HEK293 (cell line): ENCODE data around the gene NPDC1.

Experiments
- FEZF1 ChIP-seq: fragments of 450-650 bp; formaldehyde crosslinking; IDR thresholded peaks from 2 replicates; pipeline ENCODE4 v1.5.1; 2016; ENCODE audit warnings: missing biosample characterization, missing genetic modification characterization
- HOXA7 ChIP-seq: sonication (generic); formaldehyde crosslinking; IDR thresholded peaks from 2 replicates; pipeline ENCODE4 v1.8.1; 2022; ENCODE audit warnings: missing genetic modification reagents, borderline replicate concordance
- PRDM1 ChIP-seq: fragments of 450-650 bp; formaldehyde crosslinking; IDR thresholded peaks from 2 replicates; pipeline ENCODE4; 2016; ENCODE audit warnings: missing biosample characterization, missing genetic modification characterization
- SCRT1 ChIP-seq: fragments of 450-650 bp; formaldehyde crosslinking; IDR thresholded peaks from 2 replicates; pipeline ENCODE4 v1.5.1; 2016; ENCODE audit warnings: missing biosample characterization, missing genetic modification characterization, borderline replicate concordance
- ZBTB20 ChIP-seq: fragments of 450-650 bp; formaldehyde crosslinking; IDR thresholded peaks from 2 replicates; pipeline ENCODE4 v1.5.1; 2016; ENCODE audit warnings: missing biosample characterization, missing genetic modification characterization
- ZFP3 ChIP-seq: fragments of 450-650 bp; formaldehyde crosslinking; IDR thresholded peaks from 2 replicates; pipeline ENCODE4 v1.5.1; 2016; ENCODE audit warnings: low read depth, missing biosample characterization, missing genetic modification characterization
- ZNF221 ChIP-seq: fragments of 450-650 bp; formaldehyde crosslinking; IDR thresholded peaks from 2 replicates; pipeline ENCODE4 v1.5.1; 2017; ENCODE audit warnings: missing biosample characterization, missing genetic modification characterization, borderline replicate concordance
- ZNF223 ChIP-seq: fragments of 450-650 bp; formaldehyde crosslinking; IDR thresholded peaks from 2 replicates; pipeline ENCODE4 v1.5.1; 2016; ENCODE audit warnings: missing biosample characterization, missing genetic modification characterization
- ZNF521 ChIP-seq: fragments of 450-650 bp; formaldehyde crosslinking; IDR thresholded peaks from 2 replicates; pipeline ENCODE4 v1.5.1; 2017; ENCODE audit warnings: missing biosample characterization, mild to moderate bottlenecking, missing genetic modification characterization
- ZNF585B ChIP-seq: fragments of 450-650 bp; formaldehyde crosslinking; IDR thresholded peaks from 2 replicates; pipeline ENCODE4 v1.5.1; 2016; ENCODE audit warnings: missing biosample characterization, missing genetic modification characterization
- ZNF596 ChIP-seq: fragments of 450-650 bp; IDR thresholded peaks from 2 replicates; pipeline ENCODE4 v1.5.0; 2018; ENCODE audit warnings: missing biosample characterization, mild to moderate bottlenecking, missing genetic modification characterization, moderate library complexity
- ZNF664 ChIP-seq: fragments of 450-650 bp; formaldehyde crosslinking; IDR thresholded peaks from 2 replicates; pipeline ENCODE4 v1.5.1; 2016; ENCODE audit warnings: missing biosample characterization, missing genetic modification characterization
- ZNF677 ChIP-seq: fragments of 450-650 bp; IDR thresholded peaks from 2 replicates; pipeline ENCODE4 v1.5.0; 2018; ENCODE audit warnings: missing biosample characterization, mild to moderate bottlenecking, missing genetic modification characterization, moderate library complexity
- ZNF830 ChIP-seq: fragments of 450-650 bp; IDR thresholded peaks from 2 replicates; pipeline ENCODE4 v1.5.0; 2018; ENCODE audit warnings: missing biosample characterization, missing genetic modification characterization, low read depth, mild to moderate bottlenecking, moderate library complexity
- ZSCAN30 ChIP-seq: fragments of 450-650 bp; IDR thresholded peaks from 2 replicates; pipeline ENCODE4 v1.5.1; 2018; ENCODE audit warnings: missing biosample characterization, mild to moderate bottlenecking, missing genetic modification characterization, moderate library complexity
- TF ChIP-seq, protein P1 (sequence below): fragments of 450-650 bp; formaldehyde crosslinking; IDR thresholded peaks from 2 replicates; pipeline ENCODE4 v1.5.1; 2016; ENCODE audit warnings: missing biosample characterization, missing genetic modification characterization
- TF ChIP-seq, protein P2 (sequence below): fragments of 450-650 bp; formaldehyde crosslinking; IDR thresholded peaks from 2 replicates; pipeline ENCODE4 v1.5.1; 2016; ENCODE audit warnings: missing biosample characterization, missing genetic modification characterization
- TF ChIP-seq, protein P3 (sequence below): fragments of 450-650 bp; formaldehyde crosslinking; IDR thresholded peaks from 2 replicates; pipeline ENCODE4 v1.5.1; 2016; ENCODE audit warnings: missing biosample characterization, missing genetic modification characterization
- TF ChIP-seq, protein P4 (sequence below): fragments of 450-650 bp; formaldehyde crosslinking; IDR thresholded peaks from 2 replicates; pipeline ENCODE4 v1.5.1; 2016; ENCODE audit warnings: missing biosample characterization, missing genetic modification characterization, low read depth
- TF ChIP-seq, protein P5 (sequence below): fragments of 450-650 bp; formaldehyde crosslinking; IDR thresholded peaks from 2 replicates; pipeline ENCODE4 v1.5.1; 2017; ENCODE audit warnings: missing biosample characterization, missing genetic modification characterization
- TF ChIP-seq, protein P6 (sequence below): fragments of 450-650 bp; formaldehyde crosslinking; IDR thresholded peaks from 2 replicates; pipeline ENCODE4 v1.5.1; 2017; ENCODE audit warnings: missing biosample characterization, mild to moderate bottlenecking, missing genetic modification characterization, moderate library complexity
- TF ChIP-seq, protein P7 (sequence below): fragments of 450-650 bp; formaldehyde crosslinking; conservative IDR thresholded peaks from 2 replicates; pipeline ENCODE4 v1.5.1; 2016; ENCODE audit warnings: low read depth, missing biosample characterization, missing genetic modification characterization

NPDC1 gene

DNA sequence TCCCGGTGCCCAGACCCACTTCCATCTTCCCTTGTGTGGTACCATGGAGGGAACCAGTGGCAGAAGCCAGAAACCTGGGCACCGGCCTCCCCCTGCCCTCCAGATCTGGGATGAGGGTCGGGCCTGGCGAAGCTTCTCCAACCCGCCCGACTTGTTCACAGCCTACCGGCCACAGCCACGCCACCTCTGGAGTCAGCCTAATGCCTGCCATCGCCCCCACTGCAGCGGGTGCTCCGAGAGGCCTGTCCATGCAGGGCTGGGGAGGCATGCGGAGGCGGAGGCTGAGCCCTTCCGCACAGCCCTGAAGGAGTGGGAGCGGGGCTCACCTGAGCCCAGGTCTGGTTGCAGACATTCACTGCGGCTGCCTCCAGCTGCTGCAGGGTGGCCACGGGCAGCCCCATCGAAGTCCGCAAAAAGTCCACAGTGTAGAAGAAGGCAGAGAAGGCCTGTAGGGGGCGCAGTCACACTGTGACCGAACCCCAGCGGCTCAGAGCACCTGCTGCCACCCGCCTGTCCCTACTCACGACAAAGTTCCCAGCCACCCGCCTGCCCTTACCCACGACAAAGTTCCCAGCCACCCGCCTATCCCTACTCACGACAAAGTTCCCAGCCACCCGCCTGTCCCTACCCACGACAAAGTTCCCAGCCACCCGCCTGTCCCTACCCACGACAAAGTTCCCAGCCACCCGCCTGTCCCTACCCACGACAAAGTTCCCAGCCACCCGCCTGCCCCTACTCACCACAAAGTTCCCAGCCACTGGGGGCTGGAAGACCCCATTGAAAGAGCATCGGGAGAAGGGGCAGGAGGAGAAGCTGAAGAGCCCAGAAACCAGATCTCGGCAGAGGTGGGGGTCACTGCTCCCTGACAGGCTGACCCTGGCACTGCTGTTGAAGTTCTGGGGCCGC is 3.8 kb upstream of the NPDC1 start (continued):
- TF ChIP-seq FEZF1 (tag by site-specific recombination) (no peak), HOXA7 (no peak), ZBTB20 (tag by site-specific recombination) (no peak), ZNF664 (tag by site-specific recombination) (no peak), ZSCAN30 (tag by site-specific recombination) (no peak), ZNF830 (tag by site-specific recombination) (no peak), ZNF223 (tag by site-specific recombination) (no peak), ZNF221 (tag by site-specific recombination) (no peak), SCRT1 (tag by site-specific recombination) (no peak), PRDM1 (tag by site-specific recombination) (no peak), ZFP3 (tag by site-specific recombination) (no peak), ZNF677 (tag by site-specific recombination) (no peak), ZNF585B (no peak), ZNF521 (tag by site-specific recombination) (no peak), ZNF596 (tag by site-specific recombination) (no peak)
- TF ChIP-seq, protein P1, sequence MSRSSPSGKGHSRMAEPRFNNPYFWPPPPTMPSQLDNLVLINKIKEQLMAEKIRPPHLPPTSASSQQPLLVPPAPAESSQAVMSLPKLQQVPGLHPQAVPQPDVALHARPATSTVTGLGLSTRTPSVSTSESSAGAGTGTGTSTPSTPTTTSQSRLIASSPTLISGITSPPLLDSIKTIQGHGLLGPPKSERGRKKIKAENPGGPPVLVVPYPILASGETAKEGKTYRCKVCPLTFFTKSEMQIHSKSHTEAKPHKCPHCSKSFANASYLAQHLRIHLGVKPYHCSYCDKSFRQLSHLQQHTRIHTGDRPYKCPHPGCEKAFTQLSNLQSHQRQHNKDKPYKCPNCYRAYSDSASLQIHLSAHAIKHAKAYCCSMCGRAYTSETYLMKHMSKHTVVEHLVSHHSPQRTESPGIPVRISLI (tag by site-specific recombination), result no peak
- TF ChIP-seq, protein P2, sequence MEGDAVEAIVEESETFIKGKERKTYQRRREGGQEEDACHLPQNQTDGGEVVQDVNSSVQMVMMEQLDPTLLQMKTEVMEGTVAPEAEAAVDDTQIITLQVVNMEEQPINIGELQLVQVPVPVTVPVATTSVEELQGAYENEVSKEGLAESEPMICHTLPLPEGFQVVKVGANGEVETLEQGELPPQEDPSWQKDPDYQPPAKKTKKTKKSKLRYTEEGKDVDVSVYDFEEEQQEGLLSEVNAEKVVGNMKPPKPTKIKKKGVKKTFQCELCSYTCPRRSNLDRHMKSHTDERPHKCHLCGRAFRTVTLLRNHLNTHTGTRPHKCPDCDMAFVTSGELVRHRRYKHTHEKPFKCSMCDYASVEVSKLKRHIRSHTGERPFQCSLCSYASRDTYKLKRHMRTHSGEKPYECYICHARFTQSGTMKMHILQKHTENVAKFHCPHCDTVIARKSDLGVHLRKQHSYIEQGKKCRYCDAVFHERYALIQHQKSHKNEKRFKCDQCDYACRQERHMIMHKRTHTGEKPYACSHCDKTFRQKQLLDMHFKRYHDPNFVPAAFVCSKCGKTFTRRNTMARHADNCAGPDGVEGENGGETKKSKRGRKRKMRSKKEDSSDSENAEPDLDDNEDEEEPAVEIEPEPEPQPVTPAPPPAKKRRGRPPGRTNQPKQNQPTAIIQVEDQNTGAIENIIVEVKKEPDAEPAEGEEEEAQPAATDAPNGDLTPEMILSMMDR (tag by site-specific recombination), result peak; percentile 64
- TF ChIP-seq, protein P3, sequence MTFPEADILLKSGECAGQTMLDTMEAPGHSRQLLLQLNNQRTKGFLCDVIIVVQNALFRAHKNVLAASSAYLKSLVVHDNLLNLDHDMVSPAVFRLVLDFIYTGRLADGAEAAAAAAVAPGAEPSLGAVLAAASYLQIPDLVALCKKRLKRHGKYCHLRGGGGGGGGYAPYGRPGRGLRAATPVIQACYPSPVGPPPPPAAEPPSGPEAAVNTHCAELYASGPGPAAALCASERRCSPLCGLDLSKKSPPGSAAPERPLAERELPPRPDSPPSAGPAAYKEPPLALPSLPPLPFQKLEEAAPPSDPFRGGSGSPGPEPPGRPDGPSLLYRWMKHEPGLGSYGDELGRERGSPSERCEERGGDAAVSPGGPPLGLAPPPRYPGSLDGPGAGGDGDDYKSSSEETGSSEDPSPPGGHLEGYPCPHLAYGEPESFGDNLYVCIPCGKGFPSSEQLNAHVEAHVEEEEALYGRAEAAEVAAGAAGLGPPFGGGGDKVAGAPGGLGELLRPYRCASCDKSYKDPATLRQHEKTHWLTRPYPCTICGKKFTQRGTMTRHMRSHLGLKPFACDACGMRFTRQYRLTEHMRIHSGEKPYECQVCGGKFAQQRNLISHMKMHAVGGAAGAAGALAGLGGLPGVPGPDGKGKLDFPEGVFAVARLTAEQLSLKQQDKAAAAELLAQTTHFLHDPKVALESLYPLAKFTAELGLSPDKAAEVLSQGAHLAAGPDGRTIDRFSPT, result 0 out of 2 replicates have a peak, but pooled peaks have one; percentile 33
- TF ChIP-seq, protein P4, sequence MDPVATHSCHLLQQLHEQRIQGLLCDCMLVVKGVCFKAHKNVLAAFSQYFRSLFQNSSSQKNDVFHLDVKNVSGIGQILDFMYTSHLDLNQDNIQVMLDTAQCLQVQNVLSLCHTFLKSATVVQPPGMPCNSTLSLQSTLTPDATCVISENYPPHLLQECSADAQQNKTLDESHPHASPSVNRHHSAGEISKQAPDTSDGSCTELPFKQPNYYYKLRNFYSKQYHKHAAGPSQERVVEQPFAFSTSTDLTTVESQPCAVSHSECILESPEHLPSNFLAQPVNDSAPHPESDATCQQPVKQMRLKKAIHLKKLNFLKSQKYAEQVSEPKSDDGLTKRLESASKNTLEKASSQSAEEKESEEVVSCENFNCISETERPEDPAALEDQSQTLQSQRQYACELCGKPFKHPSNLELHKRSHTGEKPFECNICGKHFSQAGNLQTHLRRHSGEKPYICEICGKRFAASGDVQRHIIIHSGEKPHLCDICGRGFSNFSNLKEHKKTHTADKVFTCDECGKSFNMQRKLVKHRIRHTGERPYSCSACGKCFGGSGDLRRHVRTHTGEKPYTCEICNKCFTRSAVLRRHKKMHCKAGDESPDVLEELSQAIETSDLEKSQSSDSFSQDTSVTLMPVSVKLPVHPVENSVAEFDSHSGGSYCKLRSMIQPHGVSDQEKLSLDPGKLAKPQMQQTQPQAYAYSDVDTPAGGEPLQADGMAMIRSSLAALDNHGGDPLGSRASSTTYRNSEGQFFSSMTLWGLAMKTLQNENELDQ (tag by site-specific recombination), result no peak
- TF ChIP-seq, protein P5, sequence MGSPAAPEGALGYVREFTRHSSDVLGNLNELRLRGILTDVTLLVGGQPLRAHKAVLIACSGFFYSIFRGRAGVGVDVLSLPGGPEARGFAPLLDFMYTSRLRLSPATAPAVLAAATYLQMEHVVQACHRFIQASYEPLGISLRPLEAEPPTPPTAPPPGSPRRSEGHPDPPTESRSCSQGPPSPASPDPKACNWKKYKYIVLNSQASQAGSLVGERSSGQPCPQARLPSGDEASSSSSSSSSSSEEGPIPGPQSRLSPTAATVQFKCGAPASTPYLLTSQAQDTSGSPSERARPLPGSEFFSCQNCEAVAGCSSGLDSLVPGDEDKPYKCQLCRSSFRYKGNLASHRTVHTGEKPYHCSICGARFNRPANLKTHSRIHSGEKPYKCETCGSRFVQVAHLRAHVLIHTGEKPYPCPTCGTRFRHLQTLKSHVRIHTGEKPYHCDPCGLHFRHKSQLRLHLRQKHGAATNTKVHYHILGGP (tag by site-specific recombination), result no peak
- TF ChIP-seq, protein P6, sequence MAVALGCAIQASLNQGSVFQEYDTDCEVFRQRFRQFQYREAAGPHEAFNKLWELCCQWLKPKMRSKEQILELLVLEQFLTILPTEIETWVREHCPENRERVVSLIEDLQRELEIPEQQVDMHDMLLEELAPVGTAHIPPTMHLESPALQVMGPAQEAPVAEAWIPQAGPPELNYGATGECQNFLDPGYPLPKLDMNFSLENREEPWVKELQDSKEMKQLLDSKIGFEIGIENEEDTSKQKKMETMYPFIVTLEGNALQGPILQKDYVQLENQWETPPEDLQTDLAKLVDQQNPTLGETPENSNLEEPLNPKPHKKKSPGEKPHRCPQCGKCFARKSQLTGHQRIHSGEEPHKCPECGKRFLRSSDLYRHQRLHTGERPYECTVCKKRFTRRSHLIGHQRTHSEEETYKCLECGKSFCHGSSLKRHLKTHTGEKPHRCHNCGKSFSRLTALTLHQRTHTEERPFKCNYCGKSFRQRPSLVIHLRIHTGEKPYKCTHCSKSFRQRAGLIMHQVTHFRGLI (tag by site-specific recombination), result no peak
- TF ChIP-seq, protein P7, sequence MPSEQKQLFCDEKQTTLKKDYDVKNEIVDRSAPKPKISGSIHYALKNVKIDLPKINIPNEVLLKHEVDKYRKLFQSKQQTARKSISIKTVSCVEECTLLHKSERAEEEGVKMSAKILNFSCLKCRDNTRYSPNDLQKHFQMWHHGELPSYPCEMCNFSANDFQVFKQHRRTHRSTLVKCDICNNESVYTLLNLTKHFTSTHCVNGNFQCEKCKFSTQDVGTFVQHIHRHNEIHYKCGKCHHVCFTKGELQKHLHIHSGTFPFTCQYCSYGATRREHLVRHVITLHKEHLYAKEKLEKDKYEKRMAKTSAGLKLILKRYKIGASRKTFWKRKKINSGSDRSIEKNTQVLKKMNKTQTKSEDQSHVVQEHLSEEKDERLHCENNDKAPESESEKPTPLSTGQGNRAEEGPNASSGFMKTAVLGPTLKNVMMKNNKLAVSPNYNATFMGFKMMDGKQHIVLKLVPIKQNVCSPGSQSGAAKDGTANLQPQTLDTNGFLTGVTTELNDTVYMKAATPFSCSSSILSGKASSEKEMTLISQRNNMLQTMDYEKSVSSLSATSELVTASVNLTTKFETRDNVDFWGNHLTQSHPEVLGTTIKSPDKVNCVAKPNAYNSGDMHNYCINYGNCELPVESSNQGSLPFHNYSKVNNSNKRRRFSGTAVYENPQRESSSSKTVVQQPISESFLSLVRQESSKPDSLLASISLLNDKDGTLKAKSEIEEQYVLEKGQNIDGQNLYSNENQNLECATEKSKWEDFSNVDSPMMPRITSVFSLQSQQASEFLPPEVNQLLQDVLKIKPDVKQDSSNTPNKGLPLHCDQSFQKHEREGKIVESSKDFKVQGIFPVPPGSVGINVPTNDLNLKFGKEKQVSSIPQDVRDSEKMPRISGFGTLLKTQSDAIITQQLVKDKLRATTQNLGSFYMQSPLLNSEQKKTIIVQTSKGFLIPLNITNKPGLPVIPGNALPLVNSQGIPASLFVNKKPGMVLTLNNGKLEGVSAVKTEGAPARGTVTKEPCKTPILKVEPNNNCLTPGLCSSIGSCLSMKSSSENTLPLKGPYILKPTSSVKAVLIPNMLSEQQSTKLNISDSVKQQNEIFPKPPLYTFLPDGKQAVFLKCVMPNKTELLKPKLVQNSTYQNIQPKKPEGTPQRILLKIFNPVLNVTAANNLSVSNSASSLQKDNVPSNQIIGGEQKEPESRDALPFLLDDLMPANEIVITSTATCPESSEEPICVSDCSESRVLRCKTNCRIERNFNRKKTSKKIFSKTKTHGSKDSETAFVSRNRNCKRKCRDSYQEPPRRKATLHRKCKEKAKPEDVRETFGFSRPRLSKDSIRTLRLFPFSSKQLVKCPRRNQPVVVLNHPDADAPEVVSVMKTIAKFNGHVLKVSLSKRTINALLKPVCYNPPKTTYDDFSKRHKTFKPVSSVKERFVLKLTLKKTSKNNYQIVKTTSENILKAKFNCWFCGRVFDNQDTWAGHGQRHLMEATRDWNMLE (tag by site-specific recombination), result no peak
